Activated effector memory CD4-positive, alpha-beta T cell treated with Interleukin-2 at 50 U/mL for 16 hours (primary cell): ENCODE measurements around the gene WNT3A.

Source experiments
- DNase-seq: peaks from one replicate; pipeline ENCODE4 v3.0.0-alpha.2; 2020

WNT3A gene

GRCh38 chr1:228000416-228000815 lies 6.4 kb upstream of the WNT3A start:
- no peak for DNase-seq

DNA sequence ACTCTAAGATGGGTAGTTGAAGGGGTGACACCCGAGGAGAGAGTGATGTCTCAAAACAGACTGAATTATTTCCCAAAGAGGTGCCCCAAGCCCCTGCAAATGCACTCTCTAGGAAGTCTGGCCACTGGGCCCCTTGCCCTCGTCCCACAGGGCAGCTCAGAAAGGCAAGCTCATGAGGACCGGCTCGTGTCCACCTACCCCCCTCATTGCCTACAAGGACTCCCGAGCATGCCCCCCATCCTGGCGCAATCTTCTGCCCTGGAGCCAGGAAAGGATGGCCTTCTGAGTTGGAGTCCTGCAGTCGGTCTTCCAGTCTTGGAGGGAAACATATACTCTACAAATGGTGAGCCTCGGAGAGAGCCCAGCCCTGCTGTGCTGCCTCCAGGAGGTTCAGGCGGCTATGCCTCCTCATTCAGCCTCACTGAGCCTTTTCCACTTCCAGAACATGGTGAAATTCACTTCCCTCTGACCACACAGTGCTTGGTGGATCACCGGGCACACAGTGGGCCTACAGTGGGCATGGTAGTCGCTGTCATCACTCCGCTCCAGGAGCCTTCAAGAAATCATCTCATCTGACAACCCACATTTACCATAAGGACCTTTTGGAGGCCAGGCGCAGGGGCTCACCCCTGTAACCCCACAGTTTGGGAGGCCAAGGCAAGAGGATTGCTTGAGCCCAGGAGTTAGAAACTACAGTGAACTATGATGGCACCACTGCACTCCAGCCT lies 5.8 kb upstream of the WNT3A start:
- DNase-seq, result no peak

GRCh38 chr1:228001738-228002535 lies 4.9 kb upstream of the WNT3A start:
- DNase-seq, result no peak

DNA sequence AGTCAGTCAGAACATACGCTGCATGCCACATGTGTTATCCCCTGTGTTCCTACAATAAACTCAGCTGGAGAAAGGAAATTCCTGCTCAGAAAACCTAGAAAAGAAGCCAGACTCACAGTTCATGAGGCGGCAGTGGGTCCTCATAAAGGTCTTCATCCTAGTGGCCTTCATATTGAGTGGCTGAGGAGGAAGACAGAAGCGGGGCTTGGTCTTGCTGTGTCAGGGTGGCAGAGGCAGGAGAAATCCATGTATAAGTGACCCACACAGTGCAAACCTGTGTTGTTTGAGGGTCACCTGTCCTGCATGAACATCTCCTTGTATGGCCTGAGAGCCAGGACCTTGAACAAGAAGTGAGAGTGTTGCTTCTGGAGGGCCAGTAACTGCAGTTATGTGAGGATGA lies 4.0 kb upstream of the WNT3A start:
- DNase-seq, result no peak

DNA sequence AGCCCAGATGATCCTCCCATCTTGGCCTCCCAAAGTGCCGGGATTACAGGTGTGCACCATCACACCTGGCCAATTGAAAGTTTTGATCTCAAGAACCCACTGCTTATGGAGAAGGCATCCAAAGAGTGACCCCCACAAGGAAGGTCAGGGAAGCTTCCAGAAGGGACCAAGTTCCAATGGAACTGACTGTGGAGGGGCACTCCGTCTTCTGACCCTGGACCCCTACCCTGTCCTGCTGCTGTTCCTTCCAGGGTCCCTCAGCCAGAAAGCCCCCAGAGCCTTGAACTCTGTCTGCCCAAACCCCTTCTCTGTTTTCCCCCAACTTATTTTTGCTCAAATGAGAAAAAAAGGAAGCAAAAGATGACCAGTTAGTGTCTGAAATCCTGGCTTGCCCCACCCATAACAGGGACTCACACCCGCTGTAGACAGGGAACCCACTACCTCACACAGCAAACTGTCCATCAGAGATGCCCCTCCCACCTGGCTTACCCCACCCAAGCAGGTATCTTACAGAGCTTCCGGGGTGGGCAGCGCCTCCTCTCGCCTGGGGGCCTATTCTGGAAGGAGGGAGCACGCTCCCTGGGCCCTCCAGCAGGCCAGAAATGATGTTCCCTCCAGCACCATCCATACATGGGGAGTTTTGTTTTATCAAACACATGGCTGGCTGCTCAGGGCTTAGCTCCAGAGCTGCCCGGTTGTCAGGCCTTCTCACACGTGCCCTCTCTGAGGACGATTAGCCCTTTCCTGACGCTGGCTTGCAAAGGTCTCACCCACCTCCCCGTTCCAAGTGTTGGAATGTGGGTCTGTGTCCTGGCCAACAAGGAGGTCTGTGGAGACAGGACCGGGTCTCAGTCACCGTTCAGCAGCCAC lies 3.1 kb upstream of the WNT3A start:
- DNase-seq, result no peak

GRCh38 chr1:228004331-228004855 lies 2.4 kb upstream of the WNT3A start:
- DNase-seq, result no peak

DNA sequence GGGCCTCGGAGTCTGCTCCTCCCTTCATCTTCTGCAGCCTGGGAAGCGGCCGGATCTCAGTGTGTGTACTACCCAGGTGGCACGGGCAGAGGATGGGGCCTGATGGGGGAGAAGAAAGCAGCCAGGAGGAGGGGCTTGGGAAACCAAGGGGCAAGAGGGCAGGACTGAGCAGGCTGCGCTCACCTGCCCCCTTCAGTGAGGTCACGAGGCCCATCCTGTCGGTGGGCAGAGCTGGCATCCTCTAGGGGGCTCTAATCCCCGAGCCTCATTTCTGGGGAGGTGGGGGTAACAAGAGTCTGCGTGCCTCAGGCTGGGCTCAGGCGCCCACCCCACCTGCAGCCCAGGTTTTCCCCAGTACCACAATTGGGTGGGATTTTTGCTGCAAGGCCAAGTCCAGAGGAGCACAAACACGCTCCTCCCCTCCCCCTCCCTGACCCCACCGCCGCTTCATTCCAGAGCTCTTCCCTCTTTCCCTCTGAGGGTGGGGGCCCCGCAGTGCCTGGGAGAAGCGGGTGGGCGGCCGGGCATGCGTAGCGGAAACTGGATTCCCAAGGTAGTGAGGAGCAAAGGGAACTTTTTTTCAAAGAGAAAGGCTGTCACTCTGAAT lies 1.8 kb upstream of the WNT3A start:
- no peak for DNase-seq

DNA sequence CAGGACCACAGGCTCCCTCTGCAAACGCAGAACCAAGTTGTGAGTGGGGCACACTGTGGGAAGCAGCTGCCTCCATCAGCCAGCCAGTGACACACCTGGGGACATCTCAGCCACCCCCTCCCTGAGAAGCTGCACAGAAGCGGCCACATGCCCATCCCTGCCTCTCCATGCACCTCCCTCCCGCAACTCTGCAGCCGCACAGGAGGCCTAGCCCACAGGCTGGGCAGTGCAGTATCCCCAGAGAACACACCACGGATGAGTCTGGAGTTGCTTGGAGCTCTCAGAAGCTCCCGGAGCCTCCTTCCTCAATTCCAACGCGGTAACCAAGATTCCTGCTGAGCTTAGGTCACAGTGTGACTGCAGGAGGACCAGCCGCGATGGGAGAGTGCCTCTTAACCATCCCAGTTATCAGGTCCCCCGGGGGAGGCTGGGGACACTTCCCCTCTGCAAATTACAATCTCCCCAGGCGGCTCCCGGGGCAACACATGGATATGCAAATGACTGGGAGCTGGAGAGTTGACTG lies 1.2 kb upstream of the WNT3A start:
- DNase-seq, result no peak

DNA sequence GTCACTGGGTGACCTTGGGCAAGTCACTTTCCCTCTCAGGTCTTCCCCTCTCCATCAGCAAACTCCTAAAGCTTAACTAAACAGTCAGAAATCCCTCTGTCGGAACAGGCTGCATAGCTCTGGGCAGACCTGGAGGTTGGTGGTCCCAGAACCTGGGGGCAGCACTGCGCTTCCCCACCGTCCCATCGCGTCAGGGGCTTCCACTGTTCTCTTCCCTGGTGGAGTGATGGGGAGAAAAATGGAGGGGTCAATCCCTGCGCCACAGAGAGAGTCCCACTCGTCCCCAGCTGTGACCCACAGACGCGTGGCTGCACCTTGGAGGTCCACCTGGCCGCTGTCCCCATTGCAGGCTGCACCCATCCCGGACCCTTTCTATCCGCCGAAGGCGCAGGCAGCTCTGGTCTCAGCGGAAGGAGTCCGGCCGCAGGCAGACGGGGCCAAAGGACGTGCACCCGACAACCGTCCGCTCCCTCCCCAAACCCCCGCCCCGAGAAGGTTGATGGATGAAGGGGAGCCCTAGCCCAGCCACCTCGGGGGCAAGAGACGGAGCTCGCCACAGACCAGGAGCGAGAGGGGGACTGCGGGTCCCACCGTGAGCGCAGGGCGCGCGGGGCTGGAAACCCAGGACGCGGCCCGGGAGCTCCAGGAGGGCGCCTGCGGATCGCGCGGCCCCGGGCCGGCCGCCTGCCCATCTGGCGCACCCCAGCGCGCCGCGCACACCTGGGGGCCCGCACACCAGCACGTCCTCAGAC lies 588 bp upstream of the WNT3A start:
- DNase-seq, result no peak

- DNase-seq, result no peak
Measured at GRCh38 chr1:228007049-228007800, 427 bp downstream of the WNT3A start.

GRCh38 chr1:228007801-228008341 lies 1.1 kb downstream of the WNT3A start:
- DNase-seq, result no peak

DNA sequence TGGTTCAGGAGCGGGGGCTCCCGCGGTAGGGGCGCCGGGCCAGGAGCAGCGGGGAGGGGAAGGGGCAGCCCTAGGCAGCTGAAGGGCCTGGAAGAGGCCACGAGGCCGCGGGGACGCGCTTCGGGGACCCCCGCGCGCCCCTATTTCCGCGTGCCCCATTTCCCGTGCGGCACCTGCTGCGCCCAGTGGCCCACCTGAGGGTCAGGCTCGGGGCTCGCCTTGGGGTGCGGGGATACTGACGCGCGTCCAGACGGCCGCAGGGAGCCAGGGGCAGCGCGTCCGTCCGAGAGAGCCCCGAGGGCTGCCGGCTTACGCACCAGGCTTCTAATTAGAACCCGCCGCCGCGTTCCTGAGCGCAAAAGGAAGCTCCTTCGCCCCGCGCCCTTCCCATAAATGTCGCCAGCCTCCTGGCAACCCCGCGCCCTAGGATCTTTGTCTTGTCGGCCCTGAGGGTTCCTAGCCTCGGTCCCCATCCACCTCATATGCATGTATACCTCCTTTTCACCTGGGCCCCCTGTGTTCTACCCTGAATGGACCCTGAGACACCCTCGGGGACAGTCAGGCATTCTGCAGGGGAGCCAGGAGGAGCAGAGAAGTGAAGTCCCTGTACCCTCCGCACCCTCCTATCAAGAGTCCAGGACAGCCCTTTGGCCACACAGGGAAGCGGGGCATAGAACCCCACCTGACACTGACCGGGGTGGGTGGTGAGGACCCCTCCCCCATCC lies 1.8 kb downstream of the WNT3A start:
- no peak for DNase-seq

DNA sequence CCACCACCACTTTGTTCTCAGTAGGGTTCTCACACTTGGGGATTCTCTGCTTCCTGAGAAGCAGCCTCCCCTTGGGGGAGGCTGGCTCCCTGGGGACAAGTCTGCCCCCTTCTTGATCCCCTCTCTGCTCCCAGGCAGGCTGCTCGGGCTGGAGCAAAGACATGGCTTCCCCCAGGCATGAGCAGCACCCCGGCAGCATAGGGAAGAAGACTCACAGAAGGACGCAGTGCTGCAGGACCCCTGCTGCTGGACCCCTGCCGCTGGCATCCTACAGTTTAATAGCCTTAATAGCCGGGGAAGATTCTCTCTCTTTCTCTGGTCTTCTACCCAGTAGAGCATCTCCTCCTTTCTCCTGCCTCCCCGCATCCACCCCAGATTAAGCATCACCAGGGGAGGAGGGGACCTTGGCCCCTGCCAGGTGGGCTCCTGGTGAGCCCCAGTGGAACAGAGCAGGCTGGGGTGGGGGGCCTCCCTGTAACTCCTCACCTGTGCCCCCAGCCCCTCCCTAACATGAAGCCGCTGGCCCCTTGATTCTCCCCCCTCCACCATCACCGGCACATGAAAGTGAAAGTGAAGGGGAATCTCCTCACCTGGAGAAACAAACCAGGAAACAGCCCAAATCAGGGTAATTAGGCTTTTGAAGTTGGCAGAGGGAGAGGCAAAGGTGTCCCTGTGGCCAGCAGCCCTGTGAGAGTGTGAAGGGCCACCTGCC lies 2.5 kb downstream of the WNT3A start:
- DNase-seq, result no peak

- no peak for DNase-seq
Measured at GRCh38 chr1:228009828-228010775, 3.3 kb downstream of the WNT3A start.

- DNase-seq, result no peak
Measured at GRCh38 chr1:228010921-228011320, 4.1 kb downstream of the WNT3A start.

GRCh38 chr1:228011721-228012311 lies 5.0 kb downstream of the WNT3A start:
- DNase-seq, result no peak

DNA sequence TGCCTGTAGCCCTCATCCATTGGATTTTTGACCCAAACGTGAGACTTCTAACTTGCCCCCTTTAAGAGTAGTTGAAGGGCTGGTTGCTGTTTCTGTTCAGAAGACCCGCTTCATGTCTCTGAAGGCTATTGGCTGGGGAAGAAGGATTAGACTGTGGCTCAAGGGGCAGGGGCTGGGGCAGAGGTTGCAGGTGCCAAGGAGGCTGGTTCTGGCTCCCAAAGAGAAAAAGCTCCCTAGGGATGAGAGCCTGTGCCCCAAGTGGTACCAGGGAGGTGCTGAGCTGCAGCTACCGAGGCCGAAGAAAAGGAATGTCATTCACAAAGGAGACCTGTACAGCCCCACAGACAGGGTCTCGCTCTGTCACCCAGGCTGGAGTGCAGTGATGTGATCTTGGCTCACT lies 5.8 kb downstream of the WNT3A start:
- DNase-seq, result no peak
